Activated CD4-positive, alpha-beta T cell treated with anti-CD3 and anti-CD28 coated beads for 48 hours (primary cell): ENCODE data around the gene COL27A1.

Source experiments
- DNase-seq: peaks from one replicate; pipeline ENCODE4 v3.0.0-alpha.2; 2020

COL27A1 gene

DNA sequence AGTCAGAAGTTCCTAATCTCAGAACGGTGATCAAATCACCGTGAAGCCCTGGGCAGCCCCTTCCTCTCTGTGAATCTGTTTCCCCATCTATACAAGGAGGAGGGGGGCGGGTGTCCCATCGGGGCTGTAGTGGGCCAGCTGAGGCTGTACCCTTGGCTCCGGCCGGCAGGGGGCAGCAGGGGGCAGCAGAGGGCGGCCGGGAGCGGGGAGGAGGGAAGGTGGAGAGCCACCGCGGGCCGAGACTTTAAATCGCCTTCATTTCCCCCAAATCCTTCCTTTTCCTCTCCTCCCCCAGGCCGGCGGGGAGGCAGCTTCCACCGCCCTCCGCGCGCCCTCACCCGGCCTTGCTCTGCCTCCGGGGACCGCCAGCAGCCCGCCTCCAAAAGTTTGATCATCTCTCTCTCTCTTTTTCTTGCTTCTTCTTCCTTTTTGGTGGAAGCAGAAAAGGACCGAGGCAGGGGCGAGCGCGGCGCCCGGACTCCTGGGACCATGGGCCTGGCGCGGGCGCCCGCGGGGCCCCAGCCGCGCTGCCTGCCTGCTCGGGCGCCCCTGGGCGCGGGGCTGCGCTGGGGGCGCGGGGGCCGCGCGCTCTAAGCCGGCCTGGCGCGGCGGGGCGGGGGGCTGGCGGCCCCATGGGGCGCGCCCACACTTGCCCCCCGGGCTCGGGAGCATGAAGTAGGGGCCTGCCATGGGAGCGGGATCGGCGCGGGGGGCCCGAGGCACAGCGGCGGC lies at the start of gene COL27A1:
COL27A1 (plus strand) TSS at position 275 of the 732 bp plus-strand sequence; CDS start at position 689, 414 bp downstream.
- peak; percentile 91 for DNase-seq

- DNase-seq, result no peak
Measured at GRCh38 chr9:114107286-114108001, 47.9 kb upstream of the COL27A1 start.

DNA sequence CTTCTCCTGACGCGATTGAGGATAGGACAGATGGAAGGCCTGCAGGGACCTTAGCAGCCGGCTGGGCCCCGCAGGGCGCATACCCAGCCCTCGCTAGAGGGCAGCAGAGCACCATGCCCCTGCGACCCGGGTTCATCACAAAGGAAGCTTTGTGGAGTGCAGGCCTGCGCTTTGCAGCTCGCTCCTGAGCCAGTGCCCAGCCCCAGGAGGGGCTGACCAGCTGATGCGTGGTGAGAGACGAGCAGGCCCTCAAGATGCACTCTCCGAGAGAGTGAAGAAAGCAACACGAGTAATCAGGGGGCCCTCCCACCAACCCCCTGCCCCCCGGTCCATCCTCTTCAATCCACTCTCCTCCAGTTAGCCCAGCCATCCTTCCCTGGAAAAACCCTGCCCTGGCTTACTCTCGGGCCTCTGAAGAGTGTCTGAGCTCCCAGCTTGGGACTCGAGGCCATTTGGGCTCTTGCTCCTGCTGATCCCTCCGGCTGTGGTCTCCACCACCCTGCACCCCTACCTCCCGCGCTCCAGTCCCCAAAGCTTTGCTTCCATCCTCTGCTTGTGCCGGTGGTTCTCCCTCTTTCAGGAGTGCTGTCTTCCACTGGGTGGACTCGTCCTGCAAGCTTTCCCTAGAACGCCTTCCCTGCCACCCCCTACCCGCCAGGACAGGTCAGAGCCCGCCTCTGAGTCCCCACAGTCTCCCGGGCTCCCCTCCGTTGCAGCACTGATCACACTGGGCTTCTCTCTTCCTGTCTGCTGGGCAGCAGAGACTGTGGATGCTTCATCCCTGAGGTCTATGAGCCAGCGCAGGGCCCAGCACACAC lies 47.1 kb upstream of the COL27A1 start:
- DNase-seq, result peak; percentile 81

DNA sequence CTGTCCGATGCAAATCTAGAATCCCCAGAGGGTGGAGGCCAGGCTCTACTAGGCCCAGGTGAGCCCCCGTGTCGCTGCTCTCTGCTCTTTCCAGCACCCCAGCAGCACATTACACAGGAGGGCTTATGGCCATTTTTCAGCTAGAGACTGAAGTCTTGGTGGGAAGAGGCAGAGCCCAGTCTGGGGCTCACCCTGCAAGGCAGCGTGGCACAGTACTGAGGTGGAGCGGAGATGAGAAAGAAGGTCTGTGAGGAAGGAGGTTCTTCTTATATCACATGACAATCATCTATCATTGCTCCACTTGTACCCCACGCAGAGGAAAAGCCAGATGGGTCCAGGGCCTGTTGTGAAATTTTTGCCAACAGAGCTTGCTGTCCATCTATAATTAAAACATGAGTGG lies 46.2 kb upstream of the COL27A1 start:
- DNase-seq, result no peak

DNA sequence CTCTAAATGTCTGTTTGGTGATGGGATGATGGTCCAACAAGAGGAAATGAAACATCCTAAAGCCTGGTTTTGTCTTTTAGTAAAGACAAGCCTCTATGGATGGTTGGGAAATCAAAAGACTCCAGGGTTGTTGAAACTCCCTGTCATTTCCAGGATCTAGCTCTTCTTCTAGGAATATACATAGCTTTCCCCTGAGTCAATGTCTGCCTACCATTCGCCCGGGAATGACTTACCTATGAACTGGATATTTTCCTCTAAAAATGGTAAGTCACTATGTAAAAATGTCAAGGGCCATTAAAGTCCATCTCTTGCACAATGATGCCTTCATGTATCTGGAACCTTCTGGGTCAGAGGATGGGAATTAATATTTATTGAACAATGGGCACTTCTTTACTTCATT lies 45.2 kb upstream of the COL27A1 start:
- no peak for DNase-seq

GRCh38 chr9:114112325-114112724 lies 43.0 kb upstream of the COL27A1 start:
- no peak for DNase-seq

DNA sequence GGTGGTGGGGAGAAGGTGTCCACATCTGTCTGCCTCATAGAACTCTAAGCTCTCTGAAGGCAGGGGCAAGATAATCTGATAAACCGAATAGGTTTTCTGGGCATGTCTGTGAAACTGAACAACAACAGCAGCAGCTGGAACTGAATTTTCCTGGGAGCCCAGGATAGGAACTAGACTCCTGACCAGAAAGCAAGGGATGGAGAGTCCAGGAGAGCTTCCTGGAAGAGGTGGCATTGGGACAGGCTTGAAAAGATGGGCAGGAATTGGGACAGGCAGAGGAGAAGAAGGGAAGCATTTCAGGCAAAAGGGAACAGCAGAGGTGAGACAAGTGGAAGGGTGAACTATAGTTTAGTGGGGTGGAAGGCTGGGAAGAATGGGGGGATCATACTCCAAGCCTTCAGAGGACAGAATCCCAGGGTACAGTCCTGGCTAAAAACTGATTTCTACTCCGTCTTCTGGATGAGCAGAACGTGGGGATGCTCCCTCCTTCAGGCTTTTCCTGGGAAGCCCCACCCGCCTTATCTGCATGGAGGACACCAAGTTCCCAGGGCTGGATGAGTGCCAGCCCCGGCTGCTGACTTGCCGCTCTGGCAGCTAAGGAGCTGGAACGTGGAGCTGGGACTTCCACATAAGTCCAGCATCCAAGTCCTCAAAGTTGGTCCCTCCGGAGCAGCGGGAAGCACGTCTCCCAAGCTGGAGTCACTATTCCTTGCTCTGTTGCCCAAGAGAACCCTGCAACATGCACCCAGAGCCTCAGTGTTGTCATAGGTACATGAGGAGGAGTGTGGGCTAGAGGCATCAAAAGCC lies 42.4 kb upstream of the COL27A1 start:
- no peak for DNase-seq

GRCh38 chr9:114114364-114114763 lies 41.0 kb upstream of the COL27A1 start:
- no peak for DNase-seq

- no peak for DNase-seq
Measured at GRCh38 chr9:114115654-114116125, 39.6 kb upstream of the COL27A1 start.

GRCh38 chr9:114116126-114116747 lies 39.1 kb upstream of the COL27A1 start:
- no peak for DNase-seq

DNA sequence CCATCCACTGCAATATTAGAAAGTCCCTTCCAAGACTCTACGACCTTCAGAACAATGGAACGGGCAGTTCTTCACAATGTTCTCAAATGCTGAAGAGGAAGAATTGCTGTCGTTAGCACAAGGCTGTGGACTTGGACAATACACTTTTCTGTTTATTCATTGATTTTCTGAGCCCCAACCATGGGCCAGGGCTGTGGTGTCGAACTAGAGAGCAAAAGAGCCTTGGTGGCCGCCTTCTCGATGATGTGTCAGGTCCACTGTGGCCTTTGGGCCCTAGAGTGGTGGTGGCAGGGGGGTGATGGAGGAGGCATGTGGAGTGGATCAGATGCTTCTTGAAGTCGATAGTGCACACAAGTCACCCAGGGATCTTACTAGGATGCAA lies 37.7 kb upstream of the COL27A1 start:
- DNase-seq, result no peak

- DNase-seq, result no peak
Measured at GRCh38 chr9:114117996-114118830, 37.1 kb upstream of the COL27A1 start.

DNA sequence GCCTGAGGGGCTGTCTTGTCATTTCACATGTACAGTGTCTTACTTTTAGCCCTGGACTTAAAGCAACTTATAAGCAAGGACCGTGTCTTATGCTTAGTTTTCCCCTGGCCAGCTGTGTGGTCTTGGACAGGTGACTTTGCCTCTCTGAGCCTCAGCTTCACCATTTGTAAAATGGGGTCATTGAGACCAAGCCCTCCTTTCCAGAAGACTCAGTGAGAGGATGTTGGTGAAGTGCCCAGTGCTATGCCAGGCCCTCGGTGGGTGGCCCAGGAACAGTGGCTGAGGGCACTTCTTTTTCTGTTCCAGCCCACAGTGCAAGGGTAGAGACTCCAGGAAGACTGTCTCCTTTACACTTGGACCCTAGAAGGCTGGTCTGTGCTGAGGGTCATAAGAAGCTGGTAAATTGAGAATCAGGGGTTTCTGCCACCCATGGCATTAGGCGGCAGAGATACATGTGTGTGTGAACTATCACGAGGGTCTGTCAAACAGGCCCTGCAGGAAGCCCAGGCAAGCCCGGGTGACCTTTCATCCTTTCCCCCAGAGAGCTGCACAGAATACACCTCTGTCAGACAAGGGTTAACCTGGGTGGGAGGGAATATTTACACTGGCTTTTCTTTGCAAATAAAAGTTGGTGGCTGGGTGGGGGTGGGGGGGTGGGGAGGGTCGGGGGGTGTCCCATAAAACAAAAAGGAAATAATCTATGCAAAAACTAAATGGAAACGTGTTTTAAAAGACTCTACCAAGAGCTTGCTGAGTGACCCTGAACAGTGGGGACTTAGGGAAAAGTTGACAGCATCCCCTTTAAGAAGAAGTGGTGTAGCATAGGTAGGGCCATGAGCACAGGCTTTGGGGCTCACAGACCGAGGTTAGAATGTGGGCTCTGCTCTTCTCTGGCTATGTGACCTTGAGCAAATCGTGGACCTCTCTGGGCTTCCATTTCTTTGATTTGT lies 35.8 kb upstream of the COL27A1 start:
- no peak for DNase-seq

GRCh38 chr9:114120192-114121014 lies 34.9 kb upstream of the COL27A1 start:
- no peak for DNase-seq

DNA sequence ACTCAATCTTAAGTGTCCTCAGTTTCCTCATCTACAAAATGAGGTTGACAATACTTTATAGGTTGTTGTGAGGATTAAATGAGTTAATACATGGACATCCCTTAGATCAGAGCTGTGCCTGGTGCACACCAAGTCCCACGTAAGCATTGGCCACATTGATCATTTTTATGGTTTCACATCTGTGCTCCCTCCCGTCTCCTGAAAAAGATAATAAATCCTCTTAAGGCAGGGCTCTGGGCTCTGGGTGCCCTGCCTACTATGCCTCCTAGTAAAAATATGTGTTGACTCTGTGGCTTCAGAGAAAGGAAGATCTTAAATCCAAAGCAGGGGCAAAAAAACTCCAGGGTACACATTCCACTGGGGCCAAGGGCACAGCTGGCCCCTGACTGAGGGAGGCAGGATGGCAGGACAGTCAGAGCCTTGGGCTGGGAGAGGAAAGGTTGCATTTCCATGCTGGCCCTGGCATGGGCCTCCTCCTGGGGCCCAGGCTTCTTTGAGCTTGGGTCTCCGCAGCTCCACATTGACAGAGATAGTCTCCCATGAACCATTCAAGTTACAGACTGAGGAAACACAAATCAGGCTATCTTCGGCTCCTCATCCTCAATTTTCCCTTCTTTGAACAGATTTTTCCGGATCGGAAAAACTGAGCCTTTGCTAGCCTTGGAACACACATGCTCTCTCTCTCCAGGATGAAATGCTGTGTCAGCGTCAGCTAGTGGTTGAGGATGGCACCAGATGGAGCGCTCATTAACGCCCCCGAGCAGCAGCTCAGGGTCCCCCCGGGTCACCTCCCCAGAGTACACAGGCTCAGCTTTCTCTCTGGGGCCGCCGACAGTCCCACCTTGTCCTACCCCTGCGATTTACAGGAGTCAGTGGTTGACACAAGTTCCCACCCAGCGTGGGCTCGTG lies 33.9 kb upstream of the COL27A1 start:
- no peak for DNase-seq

GRCh38 chr9:114122136-114123027 lies 33.0 kb upstream of the COL27A1 start:
- DNase-seq, result no peak
